H1 (cell line): ENCODE data around the gene UTP15. TPM values are rescaled to one million over a fixed set of nuclear protein-coding genes. Genes with fewer than 3 reads are reported as not detected.

ENCODE experiments used
- ASH2L ChIP-seq: fragments of 200-600, 300-600 bp; sonication (generic); IDR thresholded peaks from one replicate; pipeline ENCODE4 v1.7.1; 2017; ENCODE audit warnings: low read length
- CREB1 ChIP-seq: IDR thresholded peaks from 2 replicates; pipeline ENCODE4 v1.6.1; 2012; ENCODE audit warnings: inconsistent platforms
- HDAC2 ChIP-seq, 2 experiments: fragments of 300-600 bp in 1 of 2; sonication (generic) in 1 of 2; IDR thresholded peaks; 2 replicates each; pipeline ENCODE4 v1.6.1; 2011 to 2012; ENCODE audit warnings: low read depth in 2 of 2, low read length in 2 of 2, mild to moderate bottlenecking in 2 of 2, moderate library complexity in 2 of 2, borderline replicate concordance in 1 of 2, inconsistent platforms in 1 of 2
- JUN ChIP-seq: IDR thresholded peaks from 2 replicates; pipeline ENCODE4 v1.6.1; 2011; ENCODE audit warnings: low read depth, mild to moderate bottlenecking, improper control_type of control experiment, low read length
- MAX ChIP-seq: IDR thresholded peaks from 2 replicates; pipeline ENCODE4 v1.6.1; 2012; ENCODE audit warnings: inconsistent platforms
- RBBP5 ChIP-seq: IDR thresholded peaks from 2 replicates; pipeline ENCODE4 v1.7.1; 2012; ENCODE audit warnings: low read depth, mild to moderate bottlenecking, inconsistent platforms, low read length, moderate library complexity, borderline replicate concordance
- SUZ12 ChIP-seq: fragments of 200-600 bp; sonication (generic); IDR thresholded peaks from 2 replicates; pipeline ENCODE4 v1.6.1; 2012; ENCODE audit warnings: mild to moderate bottlenecking, inconsistent platforms, low read length, moderate library complexity, mixed read lengths
- polyA plus RNA-seq, 7 experiments: library from polyadenylated mRNA; depleted of rRNA in 3 of 7; stranded (reverse) in 5 of 7; unstranded in 2 of 7; fragments of >200 nt in 5 of 7; fragments of 200-250 nt in 2 of 7; gene quantifications; 1 replicate in 5 of 7; 2 replicates in 1 of 7; 4 replicates in 1 of 7; pipeline versions ENCODE4 v1.2.1 to v1.2.3, GENCODE V29; 2011 to 2013; ENCODE audit warnings: missing spikeins in 2 of 7, mixed read lengths in 2 of 7
- total RNA-seq: library from RNA; stranded (reverse); fragmentation: NEBNext Ultra II Directional; extraction: Animal tissue kit (Norgen Biotek cat#: 25700); gene quantifications from 2 replicates; pipeline ENCODE4 v1.2.1, GENCODE V29; 2021
- TF ChIP-seq, protein P1 (sequence below): IDR thresholded peaks from 2 replicates; pipeline ENCODE4 v1.6.1; 2012; ENCODE audit warnings: inconsistent platforms

The UTP15 gene
- total and polyA plus RNA-seq, 2 of the 8 experiments (the other 6 are each of a cell fraction or from before 2014, with no cell fraction given) = 14.3 to 33.6 TPM

GRCh38 chr5:73625944-73626811, 60.6 kb downstream of the UTP15 start, which contains the start of gene ARHGEF28 (continued):
- TF ChIP-seq ASH2L (peak; percentile 49), RBBP5 (no peak; the same call in 1 of the 2 replicates), JUN (no peak), MAX (peak; percentile 65), CREB1 (no peak), SUZ12 (peak; percentile 78), HDAC2 (IDR thresholded peaks at IDR 0.05; ENCODE audit: borderline replicate concordance in 1 of 2, low read depth in 2 of 2, low read length in 2 of 2) (no peak)
- TF ChIP-seq, protein P1, sequence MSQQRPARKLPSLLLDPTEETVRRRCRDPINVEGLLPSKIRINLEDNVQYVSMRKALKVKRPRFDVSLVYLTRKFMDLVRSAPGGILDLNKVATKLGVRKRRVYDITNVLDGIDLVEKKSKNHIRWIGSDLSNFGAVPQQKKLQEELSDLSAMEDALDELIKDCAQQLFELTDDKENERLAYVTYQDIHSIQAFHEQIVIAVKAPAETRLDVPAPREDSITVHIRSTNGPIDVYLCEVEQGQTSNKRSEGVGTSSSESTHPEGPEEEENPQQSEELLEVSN = peak; percentile 78
